RCC 7860 (cell line): ENCODE measurements around the gene LYPD3.
"Not testable (repeated sequence)": the region's sequence is repeated elsewhere in the genome, so short reads cannot be mapped to it uniquely, and the experiment has no call there.

Experiments used
- DNase-seq: peaks from one replicate; pipeline ENCODE4 v3.0.0-alpha.2; 2015; ENCODE audit warnings: low spot score
- FAIRE-seq: peaks from 2 replicates; lab custom pipeline; 2012; peaks lifted over from hg19 to GRCh38; lab: Jason Lieb, UNC

The LYPD3 gene

DNA sequence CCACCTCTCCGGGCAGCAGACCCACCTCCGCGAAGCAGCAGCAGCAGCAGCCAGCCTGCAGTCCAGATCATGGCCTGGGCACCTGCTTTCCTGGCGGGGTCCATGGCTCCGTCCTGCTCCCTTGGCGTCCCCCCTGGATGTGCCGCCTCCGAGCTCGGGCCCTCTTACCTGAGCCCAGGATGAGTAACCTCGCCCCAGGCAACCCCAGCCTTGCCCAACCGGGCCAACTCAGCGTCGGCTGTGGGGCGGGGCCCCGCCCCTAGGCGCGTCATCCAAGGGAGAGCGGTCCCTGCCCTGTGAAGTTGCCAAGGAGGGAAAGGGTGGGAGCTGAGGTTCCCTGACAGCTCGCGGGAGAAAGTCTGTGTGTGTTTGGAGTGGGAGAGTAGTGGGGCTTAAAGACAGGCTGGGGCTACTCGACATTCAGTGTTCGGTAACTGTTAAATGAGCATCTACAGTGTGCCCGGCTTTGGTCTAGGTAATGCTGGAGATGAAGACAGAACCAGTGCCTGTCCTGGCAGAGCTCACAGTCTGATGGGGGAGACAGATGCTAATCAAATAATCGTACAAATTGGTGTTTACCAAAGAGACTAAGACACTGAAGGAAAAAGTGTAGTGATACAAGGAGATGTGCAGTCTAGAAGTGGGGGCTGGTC lies at the start of gene LYPD3:
TSS of gene LYPD3 (minus strand) at position 141 of the 653 bp plus-strand sequence. CDS start at position 104, 37 bp downstream.
- no peak for FAIRE-seq

DNA sequence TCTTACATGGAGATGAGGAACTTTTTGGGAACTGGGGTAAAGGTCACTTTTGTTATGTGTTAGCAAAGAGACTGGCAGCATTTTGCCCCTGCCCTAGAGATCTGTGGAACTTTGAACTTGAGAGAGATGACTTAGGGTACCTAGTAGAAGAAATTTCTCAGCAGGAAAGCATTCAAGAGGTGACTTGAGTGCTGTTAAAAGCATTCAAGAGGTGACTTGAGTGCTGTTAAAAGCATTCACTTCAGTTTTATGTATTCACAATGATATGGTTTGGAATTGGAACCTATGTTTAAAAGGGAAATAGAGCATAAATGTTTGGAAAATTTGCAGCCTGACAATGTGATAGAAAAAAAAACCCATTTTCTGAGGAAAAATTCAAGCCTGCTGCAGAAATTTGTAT lies 47.0 kb upstream of the LYPD3 start:
- FAIRE-seq, DNase-seq: not testable (repeated sequence)

More for the DNA sequence above, at the start of gene LYPD3:
- DNase-seq = no peak

DNA sequence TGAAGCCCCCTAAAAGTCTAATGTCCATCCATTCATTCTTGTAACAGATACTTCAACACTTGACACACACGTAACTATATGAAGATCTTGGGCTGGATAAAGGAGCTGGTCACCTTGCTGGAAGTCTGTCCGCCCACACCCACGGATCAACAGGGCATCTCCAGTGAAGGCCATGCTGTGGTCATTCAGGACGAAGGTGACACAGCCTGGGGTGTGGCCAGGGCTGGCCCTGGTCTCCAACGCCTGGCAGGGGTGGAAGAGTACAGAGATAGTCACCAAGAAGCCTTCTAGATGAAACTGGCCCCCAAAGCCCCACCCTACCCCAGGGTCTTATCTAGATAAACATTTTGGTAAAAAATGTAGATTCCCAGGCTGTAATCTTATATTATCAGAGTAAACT lies 45.9 kb upstream of the LYPD3 start:
- no peak for DNase-seq
- no peak for FAIRE-seq

DNA sequence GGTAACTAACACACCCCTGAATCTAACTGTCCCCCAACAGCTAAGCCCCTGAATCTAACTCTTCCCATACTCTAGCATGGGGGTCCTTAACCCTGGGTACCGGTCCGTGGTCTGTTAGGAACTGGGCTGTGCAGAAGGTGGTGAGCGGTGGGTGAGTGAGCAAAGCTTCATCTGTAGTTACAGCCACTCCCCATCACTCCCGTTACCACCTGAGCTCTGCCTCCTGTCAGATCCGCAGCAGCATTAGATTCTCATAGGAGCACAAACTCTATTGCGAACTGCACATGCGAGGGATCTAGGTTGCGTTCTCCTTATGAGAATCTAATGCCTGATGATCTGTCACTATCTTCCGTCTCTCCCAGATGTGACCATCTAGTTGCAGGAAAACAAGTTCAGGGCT lies 45.3 kb upstream of the LYPD3 start:
- FAIRE-seq (no peak), DNase-seq (no peak)

DNA sequence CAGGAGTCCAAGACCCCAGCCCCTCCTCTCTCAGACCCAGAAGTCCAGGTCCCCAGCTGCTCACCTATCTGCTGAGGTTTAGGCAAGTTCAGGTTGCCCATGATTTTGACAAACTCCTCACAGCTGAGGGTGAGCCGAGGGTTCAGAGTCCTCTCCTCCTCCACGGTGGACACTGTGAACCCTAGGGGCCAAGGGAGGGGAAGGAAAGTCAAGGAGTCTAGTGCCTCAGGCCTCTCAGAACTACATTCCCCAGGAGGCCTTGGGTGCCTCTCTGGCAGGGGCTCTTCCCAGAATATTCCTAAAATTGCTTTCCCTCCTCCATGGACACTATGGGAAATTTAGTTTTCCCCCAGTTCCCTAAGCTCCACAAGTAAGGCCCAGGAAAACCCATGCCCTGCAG lies 42.5 kb upstream of the LYPD3 start:
- DNase-seq (no peak), FAIRE-seq (no peak)

DNA sequence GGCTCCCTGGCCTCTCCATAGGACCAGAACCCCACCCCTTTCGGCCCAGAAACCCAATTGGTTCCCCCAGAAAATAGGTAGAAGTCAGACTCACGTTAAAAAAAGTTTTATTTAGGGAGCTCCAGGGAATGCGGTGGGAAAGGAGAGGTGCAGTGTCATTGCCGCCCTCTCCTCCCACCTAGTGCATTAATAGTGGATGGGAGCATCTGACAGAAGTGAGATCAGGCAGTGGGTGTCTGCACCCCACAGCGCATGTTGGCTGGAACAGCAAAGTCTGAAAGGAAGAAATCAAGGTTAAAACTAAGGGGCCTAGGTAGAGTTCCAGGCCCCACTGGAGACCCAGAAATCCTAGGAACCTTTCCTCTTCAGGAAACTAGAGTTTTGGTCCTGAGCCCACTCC lies 41.2 kb upstream of the LYPD3 start:
- DNase-seq (no peak), FAIRE-seq (no peak)

DNA sequence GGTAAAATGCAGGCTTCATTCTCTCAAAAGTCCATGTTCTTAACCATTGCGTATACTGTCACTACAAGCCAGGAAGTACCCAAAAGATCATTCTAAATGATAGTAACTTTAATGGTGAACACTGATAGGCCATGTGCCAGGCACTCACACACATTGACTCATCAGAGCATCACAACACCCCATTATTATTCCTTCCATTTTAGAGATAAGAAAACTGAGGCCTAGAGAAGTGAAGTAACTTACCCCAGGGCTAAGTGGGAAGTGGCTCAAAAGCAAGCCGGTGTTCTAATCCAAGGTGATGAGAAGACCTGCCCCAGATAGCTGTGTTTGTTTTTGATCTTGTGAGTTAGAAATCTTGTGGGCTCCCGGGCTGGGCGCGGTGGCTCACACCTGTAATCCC lies 40.5 kb upstream of the LYPD3 start:
- no peak for DNase-seq
- no peak for FAIRE-seq

DNA sequence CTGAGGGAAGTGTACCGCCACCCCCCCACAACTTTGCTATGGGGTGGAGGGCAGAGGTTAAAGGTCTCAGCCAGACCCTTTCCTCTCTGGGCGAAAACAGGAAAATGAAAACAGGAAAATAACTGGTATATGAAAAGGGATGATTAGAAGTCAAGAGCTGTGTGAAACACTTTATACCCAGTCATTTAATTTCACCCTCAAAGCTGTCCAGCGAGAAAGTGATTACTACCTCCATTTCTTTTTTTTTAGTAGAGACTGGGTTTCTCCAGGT lies 39.7 kb upstream of the LYPD3 start:
- no peak for FAIRE-seq

DNA sequence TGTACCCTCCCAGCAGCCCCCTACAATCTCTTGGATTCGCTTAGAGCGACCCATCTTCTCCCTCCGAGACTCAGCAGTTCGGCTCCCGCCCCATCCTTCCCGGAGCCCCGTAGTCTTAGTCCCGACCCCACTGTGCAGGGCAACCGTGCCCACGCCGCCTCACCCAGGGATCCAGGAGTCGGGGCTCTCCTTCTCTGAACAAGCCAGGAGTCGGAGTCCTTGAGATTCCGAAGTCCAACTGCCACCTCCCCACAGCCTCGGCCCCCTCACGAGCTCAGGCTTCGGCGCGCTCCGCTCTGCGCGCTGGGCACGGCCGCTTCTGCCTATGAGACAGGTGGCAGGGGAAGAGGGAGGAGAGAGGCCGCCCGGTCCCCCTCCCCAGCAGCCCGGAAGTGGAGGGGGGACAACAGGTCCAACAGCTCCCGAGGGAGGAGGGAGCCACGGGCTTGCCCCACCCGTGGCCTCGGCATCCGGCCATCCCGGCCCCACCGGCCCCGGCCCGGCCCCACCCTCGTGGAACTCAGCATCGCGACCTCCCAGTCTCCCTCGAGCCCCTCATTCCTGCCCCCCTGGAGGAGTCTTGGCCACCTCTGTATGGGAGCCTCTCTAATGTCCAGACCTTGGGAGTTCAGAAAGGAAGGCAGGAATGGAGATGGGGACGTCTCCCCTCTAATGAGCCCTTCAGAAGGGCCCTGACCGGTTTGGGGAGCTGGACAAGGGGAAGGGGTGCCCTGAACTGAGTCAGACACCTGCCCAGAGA lies 39.2 kb upstream of the LYPD3 start, which contains the start of gene PHLDB3:
TSS of gene PHLDB3 (minus strand) at position 321 of the 760 bp plus-strand sequence. CDS start 628 bp downstream, outside the sequence.
- DNase-seq (no peak), FAIRE-seq (no peak)

More for the DNA sequence above, 39.7 kb upstream of the LYPD3 start:
- no peak for DNase-seq

DNA sequence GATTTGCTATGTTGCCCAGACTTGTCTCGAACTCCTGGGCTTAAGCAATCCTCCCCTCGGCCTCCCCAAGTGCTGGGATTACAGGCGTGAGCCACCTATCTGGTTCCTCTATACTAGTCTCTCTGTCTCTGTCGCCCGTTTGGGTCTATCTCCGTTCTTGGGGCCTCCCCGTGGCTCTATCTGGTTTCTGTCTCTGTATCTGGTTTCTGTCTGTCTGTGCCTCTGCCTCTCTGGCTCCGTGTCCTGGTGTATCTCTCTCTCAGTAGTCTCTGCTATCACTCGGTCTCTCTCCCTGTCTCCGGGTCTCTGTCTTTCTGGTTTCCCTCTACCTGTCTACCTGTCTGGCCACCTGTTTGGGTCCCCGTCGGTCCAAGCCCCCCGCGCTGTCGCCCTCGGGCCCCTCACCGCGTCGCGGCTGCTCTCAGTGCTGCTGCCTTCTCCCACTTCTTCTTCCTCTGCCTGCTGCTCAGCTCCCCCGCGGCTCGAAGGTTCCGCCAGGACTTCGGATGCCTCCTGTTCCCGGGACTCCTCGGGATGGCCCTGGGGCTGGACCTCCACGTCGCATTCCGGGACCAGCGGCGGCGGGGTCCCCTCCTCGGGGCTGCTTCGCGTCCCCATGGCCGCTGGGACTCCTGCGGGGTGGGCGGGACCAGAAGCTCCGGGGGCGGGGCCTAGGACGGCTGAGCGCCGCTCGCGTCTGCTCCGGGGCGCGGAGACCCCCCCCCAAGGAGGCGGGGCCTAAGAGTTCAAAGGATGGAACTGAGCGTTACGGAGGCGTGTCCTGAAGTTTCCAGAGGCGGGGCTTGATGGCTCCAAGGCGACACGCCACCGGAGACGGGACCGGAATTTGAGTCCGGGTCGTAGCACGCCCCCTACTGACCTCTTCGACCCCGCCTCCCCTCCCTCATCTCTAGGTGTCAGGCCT lies 38.4 kb upstream of the LYPD3 start:
- DNase-seq = peak; percentile 68
- no peak for FAIRE-seq

DNA sequence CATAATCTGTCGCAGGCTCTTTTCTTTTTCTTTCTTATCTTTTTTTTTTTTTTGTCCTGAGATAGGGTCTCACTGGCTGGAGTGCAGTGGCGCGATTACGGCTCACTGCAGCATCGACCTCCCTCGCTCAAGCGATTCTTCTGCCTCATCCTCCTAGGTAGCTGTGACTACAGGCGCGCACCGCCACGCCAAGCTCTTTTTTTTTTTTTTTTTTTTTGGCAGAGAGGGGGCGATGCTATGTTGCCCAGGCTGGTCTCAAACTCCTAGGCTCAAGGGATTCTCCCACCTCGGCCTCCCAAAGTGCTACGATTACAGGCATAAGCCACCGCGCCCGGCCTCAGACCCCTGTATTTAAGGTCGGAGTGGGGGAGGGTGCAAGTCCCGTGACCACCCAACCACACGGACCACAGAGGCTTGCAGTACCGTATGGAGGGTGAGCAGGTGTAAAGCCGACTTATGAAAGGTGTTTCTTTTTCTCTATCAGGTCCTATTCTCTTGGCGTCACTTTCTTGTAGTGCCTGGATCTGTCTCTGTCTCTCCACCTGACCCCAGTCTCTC lies 37.1 kb upstream of the LYPD3 start:
- no peak for FAIRE-seq
- no peak for DNase-seq

DNA sequence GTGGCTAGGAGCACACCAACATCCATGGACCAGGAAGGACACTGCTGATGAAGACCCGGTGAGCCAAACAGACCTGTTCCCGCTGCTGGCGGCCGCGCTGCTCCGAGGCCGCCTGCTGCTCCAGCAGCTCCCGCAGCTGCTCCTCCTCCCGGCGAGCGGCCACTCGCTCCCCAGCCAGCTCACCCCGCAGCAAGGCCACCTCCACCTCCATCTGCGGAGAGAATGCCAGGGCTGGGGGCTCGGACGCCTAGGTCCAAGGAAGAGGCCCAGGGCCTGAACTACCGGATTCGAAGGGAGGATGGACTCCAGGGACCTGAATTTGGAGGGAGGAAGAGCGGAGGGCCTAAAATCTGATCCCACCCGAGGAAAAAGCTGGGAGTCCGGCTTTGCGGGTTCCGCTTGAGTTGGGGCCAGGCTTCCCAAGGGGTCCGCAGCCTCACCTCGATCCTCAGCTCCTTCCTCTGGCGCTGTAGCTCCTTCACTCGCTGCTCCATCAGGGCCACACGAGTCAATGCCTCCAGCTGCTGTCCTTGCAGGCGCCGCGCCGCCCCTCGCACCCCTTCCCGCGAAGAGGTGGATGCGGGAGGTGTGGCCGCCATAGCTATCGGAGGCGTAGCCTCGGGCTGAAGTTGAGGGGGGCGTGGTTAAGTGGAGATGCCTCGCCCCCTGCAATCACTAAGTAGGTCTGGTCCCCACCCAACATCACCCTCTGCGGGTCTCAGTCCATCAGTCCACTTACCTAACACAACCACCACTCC lies 36.4 kb upstream of the LYPD3 start:
- FAIRE-seq (no peak), DNase-seq (no peak)

DNA sequence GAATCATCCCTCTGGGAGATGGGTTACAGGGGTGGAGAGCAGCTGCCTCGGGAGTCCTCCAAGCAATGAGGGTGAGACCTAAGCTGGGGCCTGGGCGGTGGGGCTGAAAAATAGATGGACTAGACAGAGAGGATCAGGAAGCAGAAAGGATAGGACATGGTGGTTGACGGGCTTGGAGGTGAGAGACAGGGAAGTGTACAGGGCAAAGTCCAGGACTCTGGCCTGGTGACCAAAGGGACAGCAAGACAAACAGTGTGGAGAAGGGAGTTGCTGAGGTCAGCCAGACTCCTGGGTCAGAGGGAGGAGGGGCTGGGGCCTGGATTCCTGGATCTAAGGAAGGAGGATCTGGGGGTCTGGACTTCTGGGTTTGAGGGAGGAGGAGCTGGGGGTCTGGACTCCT lies 33.6 kb upstream of the LYPD3 start:
- FAIRE-seq (no peak), DNase-seq (no peak)

DNA sequence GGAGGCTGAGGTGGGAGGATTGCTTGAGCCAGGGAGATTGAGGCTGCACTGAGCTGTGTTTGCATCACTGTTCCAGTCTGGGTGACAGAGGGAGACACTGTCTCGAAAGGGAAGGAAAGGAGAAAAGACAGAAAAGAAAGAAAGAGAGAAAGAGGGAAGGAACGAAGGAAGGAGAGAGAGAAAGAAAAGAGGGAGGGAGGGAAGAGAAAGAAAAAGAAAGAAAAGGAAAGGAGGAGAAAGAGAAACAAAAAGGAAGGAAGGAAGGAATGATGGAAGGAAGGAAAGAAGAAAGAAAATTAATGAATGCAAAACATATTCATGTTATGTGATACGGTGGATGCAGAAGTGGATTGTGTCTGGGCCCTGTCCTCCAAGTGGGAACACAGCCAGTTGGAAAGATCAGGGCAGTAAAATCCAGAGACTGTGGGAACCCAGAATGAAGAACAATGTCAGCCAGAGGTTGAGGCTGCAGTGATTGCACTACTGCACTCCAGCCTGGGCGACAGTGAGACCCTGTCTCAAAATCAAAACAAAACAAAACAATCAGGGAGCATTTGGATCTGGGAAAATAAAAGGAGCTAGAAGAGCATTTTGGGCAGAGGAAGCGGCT lies 32.9 kb upstream of the LYPD3 start:
- DNase-seq = no peak
- no peak for FAIRE-seq

DNA sequence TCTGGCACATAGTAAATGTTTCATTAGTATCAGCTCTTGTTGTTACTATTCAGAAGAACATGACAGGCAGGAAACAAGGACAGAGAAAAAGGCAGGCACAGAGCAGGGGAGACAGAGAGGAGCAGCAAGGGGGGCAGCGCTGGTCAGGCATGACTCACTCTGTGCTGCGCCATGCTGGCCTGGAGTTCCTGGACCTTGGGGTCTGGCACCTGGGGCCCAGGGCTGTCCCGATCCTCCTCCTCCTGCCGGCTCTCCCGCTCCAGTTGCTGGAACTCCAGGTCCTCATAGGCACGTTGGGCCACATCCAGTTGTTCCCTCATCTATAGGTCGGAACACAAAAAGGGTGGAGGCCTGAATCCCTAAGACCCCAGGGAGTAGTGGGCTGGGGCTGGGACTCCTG lies 31.6 kb upstream of the LYPD3 start:
- FAIRE-seq = no peak
- no peak for DNase-seq

DNA sequence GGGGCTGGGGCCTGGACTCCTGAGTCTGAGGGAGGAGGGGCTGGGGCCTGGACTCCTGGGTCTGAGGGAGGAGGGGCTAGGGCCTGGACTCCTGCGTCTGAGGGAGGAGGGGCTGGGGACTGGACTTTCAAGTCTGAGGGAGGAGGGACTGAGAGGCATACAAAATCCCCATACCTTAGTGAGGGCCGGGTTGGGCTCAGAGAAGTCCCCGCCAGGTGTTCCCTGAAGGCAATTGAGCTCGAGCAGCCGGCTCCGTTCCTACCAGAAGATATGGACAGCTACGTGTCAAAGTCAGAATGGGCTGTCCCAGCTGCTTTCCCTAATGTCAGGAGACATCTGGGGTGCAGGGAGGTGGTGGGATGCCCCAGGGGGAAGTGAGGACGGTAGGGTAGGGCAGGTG lies 29.7 kb upstream of the LYPD3 start:
- FAIRE-seq (no peak), DNase-seq (no peak)

DNA sequence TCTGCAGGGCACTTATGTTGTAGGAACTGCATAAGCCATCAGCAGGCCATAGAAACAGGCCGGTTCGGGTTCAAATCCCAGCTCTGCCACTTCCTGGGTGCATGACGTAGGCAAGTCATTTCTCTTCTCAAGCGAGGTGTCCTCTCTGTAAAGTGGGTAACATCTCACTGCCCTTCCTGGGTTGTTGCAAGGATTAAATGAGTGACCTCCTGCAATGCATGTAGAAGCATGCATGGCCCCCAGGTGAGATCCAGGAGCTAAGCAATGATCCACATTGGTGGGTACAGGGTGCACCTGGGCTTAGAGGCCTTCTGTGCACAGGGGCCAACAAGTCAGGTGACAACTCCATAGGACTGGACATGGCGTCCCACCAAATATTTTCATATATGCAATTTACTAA lies 25.4 kb upstream of the LYPD3 start:
- DNase-seq (no peak), FAIRE-seq (no peak)

DNA sequence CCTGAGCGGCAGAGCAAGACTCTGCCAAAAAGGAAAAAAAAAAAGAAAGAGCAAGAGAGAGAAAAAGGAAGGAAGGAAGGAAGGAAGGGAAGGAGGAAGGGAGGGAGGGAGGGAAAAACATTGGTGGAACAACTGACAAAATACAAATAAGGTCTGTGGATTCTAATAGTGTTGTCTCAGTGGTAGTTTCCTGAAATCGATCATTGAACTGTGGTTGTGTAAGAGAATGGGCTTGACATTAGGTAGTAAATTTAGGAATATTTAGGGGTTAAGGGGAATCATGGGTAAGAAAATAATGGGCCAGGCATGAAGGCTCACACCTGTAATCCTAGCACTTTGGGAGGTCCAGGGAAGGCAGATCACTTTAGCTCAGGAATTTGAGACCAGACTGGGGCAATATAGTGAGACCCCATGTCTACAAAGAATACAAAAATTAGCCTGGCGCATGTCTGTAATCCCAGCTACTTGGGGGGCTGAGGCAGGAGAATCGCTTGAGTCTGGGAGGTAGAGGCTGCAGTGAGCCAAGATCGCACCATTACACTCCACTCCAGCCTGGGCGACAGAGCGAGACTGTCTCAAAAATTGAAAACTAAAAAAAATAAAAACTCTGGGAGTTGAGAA lies 24.7 kb upstream of the LYPD3 start:
- DNase-seq (no peak), FAIRE-seq (no peak)

DNA sequence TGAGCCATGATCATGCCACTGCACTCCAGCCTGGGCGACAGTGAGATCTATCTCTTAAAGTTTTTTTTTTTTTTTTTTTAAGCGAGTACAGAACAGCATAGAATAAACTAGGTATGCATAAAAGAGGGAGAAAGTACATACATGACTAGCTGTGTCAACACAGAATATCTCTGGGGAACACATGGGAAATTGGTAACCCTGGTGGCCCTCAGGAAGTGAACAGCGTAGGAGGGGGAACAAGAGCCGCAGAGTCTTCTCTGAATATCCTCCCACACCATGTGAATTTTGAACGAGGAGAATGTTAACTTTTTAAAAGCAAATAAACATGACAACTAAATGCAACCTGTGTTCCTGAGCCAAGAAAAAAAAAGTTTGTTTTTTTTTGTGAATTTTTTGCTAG lies 23.9 kb upstream of the LYPD3 start:
- FAIRE-seq = no peak
- DNase-seq = no peak

DNA sequence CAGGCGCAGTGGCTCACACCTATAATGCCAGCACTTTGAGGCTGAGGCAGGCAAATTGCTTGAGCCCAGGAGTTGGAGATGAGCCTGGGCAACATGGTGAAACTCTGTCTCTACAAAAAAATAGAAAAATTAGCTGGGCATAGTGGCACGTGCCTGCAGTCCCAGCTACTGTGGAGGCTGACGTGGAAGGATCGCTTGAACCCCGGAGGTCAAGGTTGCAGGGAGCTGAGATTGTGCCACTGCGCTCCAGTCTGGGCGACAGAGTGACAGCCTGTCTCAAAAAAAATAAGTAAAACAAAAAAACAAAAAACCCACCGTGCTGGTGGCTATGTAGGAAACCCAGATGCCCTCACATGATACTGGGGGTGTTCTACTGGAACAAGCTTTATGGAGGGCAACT lies 22.8 kb upstream of the LYPD3 start:
- DNase-seq (no peak), FAIRE-seq (no peak)
